Liver (tissue), 3 donors: ENCODE measurements around the gene AARSD1.

Source experiments
- FOXA1 ChIP-seq: IDR thresholded peaks from 2 replicates; pipeline ENCODE4 v1.6.1; 2016; ENCODE audit warnings: antibody characterized with exemption
- GABPA ChIP-seq, 2 donors: IDR thresholded peaks in 1 of 2; conservative IDR thresholded peaks in 1 of 2; 2 replicates each; pipeline ENCODE4 v1.6.1; 2016; ENCODE audit warnings: antibody characterized with exemption in 2 of 2, mild to moderate bottlenecking in 1 of 2, moderate library complexity in 1 of 2
- HNF4G ChIP-seq: IDR thresholded peaks from 2 replicates; pipeline ENCODE4 v1.6.1; 2016; ENCODE audit warnings: antibody characterized with exemption
- JUND ChIP-seq, 2 donors: IDR thresholded peaks; 2 replicates each; pipeline ENCODE4 v1.6.1; 2016; ENCODE audit warnings: antibody characterized with exemption in 2 of 2
- NR2F2 ChIP-seq: IDR thresholded peaks from 2 replicates; pipeline ENCODE4 v1.6.1; 2016; ENCODE audit warnings: antibody characterized with exemption
- RXRA ChIP-seq, 2 donors: IDR thresholded peaks; 2 replicates each; pipeline ENCODE4 v1.6.1; 2017 to 2018; ENCODE audit warnings: antibody characterized with exemption in 2 of 2, mild to moderate bottlenecking in 1 of 2
- SP1 ChIP-seq: IDR thresholded peaks from 2 replicates; pipeline ENCODE4 v1.6.1; 2018; ENCODE audit warnings: antibody characterized with exemption, mild to moderate bottlenecking
- TAF1 ChIP-seq: conservative IDR thresholded peaks from 2 replicates; pipeline ENCODE4 v1.6.1; 2016; ENCODE audit warnings: antibody characterized with exemption, mild to moderate bottlenecking
- YY1 ChIP-seq: IDR thresholded peaks from 2 replicates; pipeline ENCODE4 v1.6.1; 2016; ENCODE audit warnings: antibody characterized with exemption, mild to moderate bottlenecking
- TF ChIP-seq, protein P1 (sequence below): fragments of 150-350 bp; IDR thresholded peaks from 2 replicates; pipeline ENCODE4 v1.5.1; 2017; ENCODE audit warnings: improper control_type of control experiment, low read depth, low read length; ENCODE audit not compliant: missing input control
- TF ChIP-seq, protein P2 (sequence below): IDR thresholded peaks from 2 replicates; pipeline ENCODE4 v1.6.1; 2016; ENCODE audit warnings: antibody characterized with exemption, mild to moderate bottlenecking
- TF ChIP-seq, protein P3 (sequence below): IDR thresholded peaks from 2 replicates; pipeline ENCODE4 v1.6.1; 2016; ENCODE audit warnings: antibody characterized with exemption
- TF ChIP-seq, protein P4 (sequence below): IDR thresholded peaks from 2 replicates; pipeline ENCODE4 v1.6.1; 2016; ENCODE audit warnings: antibody characterized with exemption
- donor health status: healthy.
- donor health status: healthy.

DNA sequence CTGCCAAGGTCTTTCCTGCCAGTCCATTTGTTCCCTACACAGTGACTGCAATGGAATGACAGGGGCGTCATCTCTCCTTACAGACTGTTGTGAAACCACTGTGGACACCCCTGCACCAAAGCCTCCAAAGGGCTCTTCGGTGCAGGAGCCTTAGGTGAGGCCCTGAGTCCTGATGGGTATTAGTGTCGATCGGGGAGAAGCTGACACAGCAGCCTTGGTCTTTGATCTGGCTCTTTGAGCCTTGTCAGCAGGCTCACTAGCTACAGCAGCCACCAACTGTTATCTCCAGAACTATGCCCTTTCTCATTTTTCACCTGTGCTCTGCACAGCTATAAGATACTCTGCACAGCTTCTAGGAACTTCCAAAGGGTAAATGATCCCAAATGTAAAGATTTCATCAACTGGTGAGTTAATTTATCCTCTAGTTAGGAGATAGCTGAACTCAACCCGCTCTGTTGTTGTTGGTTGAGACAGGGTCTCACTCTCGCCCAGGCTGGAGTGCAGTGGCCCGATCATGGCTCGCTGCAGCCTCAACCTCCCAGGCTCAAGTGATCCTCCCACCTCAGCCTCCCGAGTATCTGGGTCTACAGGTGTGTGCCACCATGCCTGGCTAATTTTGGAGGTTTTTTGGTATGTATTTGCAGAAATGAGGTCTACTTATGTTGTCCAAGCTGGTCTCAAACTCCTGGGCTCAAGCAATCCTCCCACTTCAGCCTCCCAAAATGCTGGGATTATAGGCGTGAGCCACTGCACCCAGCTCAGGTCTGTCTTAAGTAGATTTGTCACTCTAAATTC lies 44.0 kb downstream of the AARSD1 start:
- TF ChIP-seq FOXA1 (no peak), YY1 (no peak), HNF4G (no peak), NR2F2 (no peak), TAF1 (no peak), GABPA (IDR thresholded peaks at IDR 0.05 in 1 of 2, conservative IDR thresholded peaks at IDR 0.05 in 1 of 2) (no peak), JUND (IDR thresholded peaks at IDR 0.05) (no peak), SP1 (no peak), RXRA (IDR thresholded peaks at IDR 0.05) (no peak)
- TF ChIP-seq, protein P1, sequence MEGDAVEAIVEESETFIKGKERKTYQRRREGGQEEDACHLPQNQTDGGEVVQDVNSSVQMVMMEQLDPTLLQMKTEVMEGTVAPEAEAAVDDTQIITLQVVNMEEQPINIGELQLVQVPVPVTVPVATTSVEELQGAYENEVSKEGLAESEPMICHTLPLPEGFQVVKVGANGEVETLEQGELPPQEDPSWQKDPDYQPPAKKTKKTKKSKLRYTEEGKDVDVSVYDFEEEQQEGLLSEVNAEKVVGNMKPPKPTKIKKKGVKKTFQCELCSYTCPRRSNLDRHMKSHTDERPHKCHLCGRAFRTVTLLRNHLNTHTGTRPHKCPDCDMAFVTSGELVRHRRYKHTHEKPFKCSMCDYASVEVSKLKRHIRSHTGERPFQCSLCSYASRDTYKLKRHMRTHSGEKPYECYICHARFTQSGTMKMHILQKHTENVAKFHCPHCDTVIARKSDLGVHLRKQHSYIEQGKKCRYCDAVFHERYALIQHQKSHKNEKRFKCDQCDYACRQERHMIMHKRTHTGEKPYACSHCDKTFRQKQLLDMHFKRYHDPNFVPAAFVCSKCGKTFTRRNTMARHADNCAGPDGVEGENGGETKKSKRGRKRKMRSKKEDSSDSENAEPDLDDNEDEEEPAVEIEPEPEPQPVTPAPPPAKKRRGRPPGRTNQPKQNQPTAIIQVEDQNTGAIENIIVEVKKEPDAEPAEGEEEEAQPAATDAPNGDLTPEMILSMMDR: no peak
- TF ChIP-seq, protein P2, sequence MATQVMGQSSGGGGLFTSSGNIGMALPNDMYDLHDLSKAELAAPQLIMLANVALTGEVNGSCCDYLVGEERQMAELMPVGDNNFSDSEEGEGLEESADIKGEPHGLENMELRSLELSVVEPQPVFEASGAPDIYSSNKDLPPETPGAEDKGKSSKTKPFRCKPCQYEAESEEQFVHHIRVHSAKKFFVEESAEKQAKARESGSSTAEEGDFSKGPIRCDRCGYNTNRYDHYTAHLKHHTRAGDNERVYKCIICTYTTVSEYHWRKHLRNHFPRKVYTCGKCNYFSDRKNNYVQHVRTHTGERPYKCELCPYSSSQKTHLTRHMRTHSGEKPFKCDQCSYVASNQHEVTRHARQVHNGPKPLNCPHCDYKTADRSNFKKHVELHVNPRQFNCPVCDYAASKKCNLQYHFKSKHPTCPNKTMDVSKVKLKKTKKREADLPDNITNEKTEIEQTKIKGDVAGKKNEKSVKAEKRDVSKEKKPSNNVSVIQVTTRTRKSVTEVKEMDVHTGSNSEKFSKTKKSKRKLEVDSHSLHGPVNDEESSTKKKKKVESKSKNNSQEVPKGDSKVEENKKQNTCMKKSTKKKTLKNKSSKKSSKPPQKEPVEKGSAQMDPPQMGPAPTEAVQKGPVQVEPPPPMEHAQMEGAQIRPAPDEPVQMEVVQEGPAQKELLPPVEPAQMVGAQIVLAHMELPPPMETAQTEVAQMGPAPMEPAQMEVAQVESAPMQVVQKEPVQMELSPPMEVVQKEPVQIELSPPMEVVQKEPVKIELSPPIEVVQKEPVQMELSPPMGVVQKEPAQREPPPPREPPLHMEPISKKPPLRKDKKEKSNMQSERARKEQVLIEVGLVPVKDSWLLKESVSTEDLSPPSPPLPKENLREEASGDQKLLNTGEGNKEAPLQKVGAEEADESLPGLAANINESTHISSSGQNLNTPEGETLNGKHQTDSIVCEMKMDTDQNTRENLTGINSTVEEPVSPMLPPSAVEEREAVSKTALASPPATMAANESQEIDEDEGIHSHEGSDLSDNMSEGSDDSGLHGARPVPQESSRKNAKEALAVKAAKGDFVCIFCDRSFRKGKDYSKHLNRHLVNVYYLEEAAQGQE: no peak
- TF ChIP-seq, protein P3, sequence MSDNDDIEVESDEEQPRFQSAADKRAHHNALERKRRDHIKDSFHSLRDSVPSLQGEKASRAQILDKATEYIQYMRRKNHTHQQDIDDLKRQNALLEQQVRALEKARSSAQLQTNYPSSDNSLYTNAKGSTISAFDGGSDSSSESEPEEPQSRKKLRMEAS: no peak
- TF ChIP-seq, protein P4, sequence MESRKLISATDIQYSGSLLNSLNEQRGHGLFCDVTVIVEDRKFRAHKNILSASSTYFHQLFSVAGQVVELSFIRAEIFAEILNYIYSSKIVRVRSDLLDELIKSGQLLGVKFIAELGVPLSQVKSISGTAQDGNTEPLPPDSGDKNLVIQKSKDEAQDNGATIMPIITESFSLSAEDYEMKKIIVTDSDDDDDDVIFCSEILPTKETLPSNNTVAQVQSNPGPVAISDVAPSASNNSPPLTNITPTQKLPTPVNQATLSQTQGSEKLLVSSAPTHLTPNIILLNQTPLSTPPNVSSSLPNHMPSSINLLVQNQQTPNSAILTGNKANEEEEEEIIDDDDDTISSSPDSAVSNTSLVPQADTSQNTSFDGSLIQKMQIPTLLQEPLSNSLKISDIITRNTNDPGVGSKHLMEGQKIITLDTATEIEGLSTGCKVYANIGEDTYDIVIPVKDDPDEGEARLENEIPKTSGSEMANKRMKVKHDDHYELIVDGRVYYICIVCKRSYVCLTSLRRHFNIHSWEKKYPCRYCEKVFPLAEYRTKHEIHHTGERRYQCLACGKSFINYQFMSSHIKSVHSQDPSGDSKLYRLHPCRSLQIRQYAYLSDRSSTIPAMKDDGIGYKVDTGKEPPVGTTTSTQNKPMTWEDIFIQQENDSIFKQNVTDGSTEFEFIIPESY: no peak
